Glutamatergic neuron (in vitro differentiated cells): ENCODE measurements around the gene RCAN2. TPM values are rescaled to one million over a fixed set of nuclear protein-coding genes. Genes with fewer than 3 reads are reported as not detected.

Experiments used
- DNase-seq: peaks from one replicate; pipeline ENCODE4 v3.0.0; 2022
- H3K27ac Mint-ChIP-seq: one replicate; pipeline ENCODE4 v1.8.0; 2020; ENCODE audit warnings: mild to moderate bottlenecking, mixed read lengths, inconsistent platforms; ENCODE audit not compliant: unreplicated experiment
- H3K27me3 Mint-ChIP-seq: one replicate; pipeline ENCODE4 v1.8.0; 2020; ENCODE audit warnings: mild to moderate bottlenecking, moderate library complexity, mixed read lengths, inconsistent platforms; ENCODE audit not compliant: unreplicated experiment
- H3K36me3 Mint-ChIP-seq: one replicate; pipeline ENCODE4 v1.8.0; 2020; ENCODE audit warnings: mild to moderate bottlenecking, mixed read lengths, inconsistent platforms; ENCODE audit not compliant: unreplicated experiment
- H3K4me1 Mint-ChIP-seq: one replicate; pipeline ENCODE4 v1.8.0; 2020; ENCODE audit warnings: mild to moderate bottlenecking, low read depth, mixed read lengths, inconsistent platforms; ENCODE audit not compliant: unreplicated experiment
- H3K4me3 Mint-ChIP-seq: one replicate; pipeline ENCODE4 v1.8.0; 2020; ENCODE audit warnings: mild to moderate bottlenecking, mixed read lengths, inconsistent platforms; ENCODE audit not compliant: unreplicated experiment
- H3K9me3 Mint-ChIP-seq: one replicate; pipeline ENCODE4 v1.8.0; 2020; ENCODE audit warnings: mild to moderate bottlenecking, moderate library complexity, mixed read lengths, inconsistent platforms; ENCODE audit not compliant: unreplicated experiment
- CTCF ChIP-seq: fragments of 200-600 bp; sonication (generic); IDR thresholded peaks from one replicate; pipeline ENCODE4 v1.5.0; 2021; ENCODE audit not compliant: partially characterized antibody, unreplicated experiment
- total RNA-seq: library from RNA; stranded (reverse); fragmentation: NEBNext Ultra II Directional; extraction: Animal tissue kit (Norgen Biotek cat#: 25700); gene quantifications from one replicate; pipeline ENCODE4 v1.2.1, GENCODE V29; 2021; ENCODE audit not compliant: unreplicated experiment

RCAN2 gene
- total RNA-seq, 1 donor from 2014 or later = 21.6 TPM

GRCh38 chr6:46320505-46320904 lies 170.7 kb downstream of the RCAN2 start:
- H3K9me3 Mint-ChIP-seq = no peaks in the 10 kb centered on the region
- H3K36me3 Mint-ChIP-seq = no peaks in the 10 kb centered on the region
- peaks cover 5% of the 10 kb centered on the region for H3K4me1 Mint-ChIP-seq
- no peak overlapping the region for H3K27ac Mint-ChIP-seq
- no peak for DNase-seq
- H3K27me3 Mint-ChIP-seq = peaks cover 1% of the 10 kb centered on the region
- TF ChIP-seq CTCF = no peak
- H3K4me3 Mint-ChIP-seq = no peak overlapping the region

- DNase-seq = no peak
- H3K36me3 Mint-ChIP-seq = no peaks in the 10 kb centered on the region
- no peak for TF ChIP-seq CTCF
- no peaks in the 10 kb centered on the region for H3K4me1 Mint-ChIP-seq
- H3K27me3 Mint-ChIP-seq = peaks cover 1% of the 10 kb centered on the region
- H3K4me3 Mint-ChIP-seq = no peak overlapping the region
- no peaks in the 10 kb centered on the region for H3K9me3 Mint-ChIP-seq
- H3K27ac Mint-ChIP-seq = no peak overlapping the region
Observed at GRCh38 chr6:46315589-46315988, 175.7 kb downstream of the RCAN2 start.

- Mint-ChIP-seq H3K27me3 (peaks cover 1% of the 10 kb centered on the region), H3K27ac (no peak overlapping the region), H3K4me3 (no peak overlapping the region), H3K4me1 (no peaks in the 10 kb centered on the region), H3K36me3 (no peaks in the 10 kb centered on the region), H3K9me3 (no peaks in the 10 kb centered on the region)
- TF ChIP-seq CTCF = no peak
- no peak for DNase-seq
Observed at GRCh38 chr6:46312654-46313053, 178.6 kb downstream of the RCAN2 start.

- Mint-ChIP-seq H3K4me1 (no peaks in the 10 kb centered on the region), H3K4me3 (no peak overlapping the region), H3K9me3 (peaks cover 2% of the 10 kb centered on the region), H3K27me3 (peaks cover 2% of the 10 kb centered on the region), H3K36me3 (no peaks in the 10 kb centered on the region), H3K27ac (no peak overlapping the region)
- DNase-seq = no peak
- TF ChIP-seq CTCF = no peak
Observed at GRCh38 chr6:46310196-46310595, 181.1 kb downstream of the RCAN2 start.

GRCh38 chr6:46306431-46306830 lies 184.8 kb downstream of the RCAN2 start:
- Mint-ChIP-seq H3K27ac (no peak overlapping the region), H3K4me3 (no peak overlapping the region), H3K27me3 (peaks cover 2% of the 10 kb centered on the region), H3K4me1 (no peaks in the 10 kb centered on the region), H3K36me3 (no peaks in the 10 kb centered on the region), H3K9me3 (peaks cover 5% of the 10 kb centered on the region)
- TF ChIP-seq CTCF = no peak
- DNase-seq = no peak
